T-helper 1 cell treated with Interleukin-12 subunit alpha and Interleukin-12 subunit beta and Interleukin-4 antibody, amounts not matched to agents 30 ng/mL and 1 ng/mL, for 36 hours (primary cell): Measurements from ENCODE around the gene LRRC1. TPM values are rescaled to one million over a fixed set of nuclear protein-coding genes. Genes with fewer than 3 reads are reported as not detected.

Experiments used
- intact Hi-C: fragments of 100-400 bp; cut with micrococcal nuclease; formaldehyde crosslinking; loops from one replicate; pipeline ENCODE4 v1.15.1; 2024
- total RNA-seq: library from RNA; stranded (reverse); gene quantifications from 2 replicates; pipeline ENCODE4 v1.2.3, GENCODE V29; 2022

Gene LRRC1
- total RNA-seq, 1 donor from 2014 or later = 4.4 TPM

GRCh38 chr6:53877151-53877550 lies 82.3 kb downstream of the LRRC1 start:
- intact Hi-C loops = no loop called here

- intact Hi-C loops = no loop called here
These were observed 84.0 kb downstream of the LRRC1 start for GRCh38 chr6:53878808-53879207.

GRCh38 chr6:53879608-53880007 lies 84.8 kb downstream of the LRRC1 start:
- intact Hi-C loops = no loop called here

- intact Hi-C loops = no loop called here
These were observed 92.5 kb downstream of the LRRC1 start for GRCh38 chr6:53887316-53887715.

GRCh38 chr6:53888931-53889330 lies 94.1 kb downstream of the LRRC1 start:
- intact Hi-C loops = no loop called here

GRCh38 chr6:53889365-53889764 lies 94.6 kb downstream of the LRRC1 start:
- intact Hi-C loops = no loop called here

- intact Hi-C loops = no loop called here
These were observed 97.9 kb downstream of the LRRC1 start for GRCh38 chr6:53892707-53893106.

GRCh38 chr6:53894091-53894490 lies 99.3 kb downstream of the LRRC1 start:
- intact Hi-C loops = no loop called here

GRCh38 chr6:53896196-53896595 lies 101.4 kb downstream of the LRRC1 start:
- intact Hi-C loops = no loop called here

- intact Hi-C loops = no loop called here
These were observed 103.4 kb downstream of the LRRC1 start for GRCh38 chr6:53898026-53898795.

- intact Hi-C loops = no loop called here
These were observed 104.7 kb downstream of the LRRC1 start for GRCh38 chr6:53899512-53899911.

GRCh38 chr6:53903357-53903756 lies 108.6 kb downstream of the LRRC1 start:
- intact Hi-C loops = no loop called here

- intact Hi-C loops = no loop called here
These were observed 111.3 kb downstream of the LRRC1 start for GRCh38 chr6:53906103-53906502.

- intact Hi-C loops = no loop called here
These were observed 112.0 kb downstream of the LRRC1 start for GRCh38 chr6:53906842-53907241.

GRCh38 chr6:53910834-53911233 lies 116.0 kb downstream of the LRRC1 start:
- intact Hi-C loops = no loop called here

- intact Hi-C loops = no loop called here
These were observed 117.9 kb downstream of the LRRC1 start for GRCh38 chr6:53912661-53913060.

GRCh38 chr6:53913286-53913685 lies 118.5 kb downstream of the LRRC1 start:
- intact Hi-C loops = no loop called here

- intact Hi-C loops = no loop called here
These were observed 120.4 kb downstream of the LRRC1 start for GRCh38 chr6:53915026-53915691.

GRCh38 chr6:53916804-53917463 lies 122.1 kb downstream of the LRRC1 start:
- intact Hi-C loops = no loop called here

GRCh38 chr6:53917464-53917842 lies 122.6 kb downstream of the LRRC1 start:
- intact Hi-C loops = no loop called here

GRCh38 chr6:53918854-53919510 lies 124.2 kb downstream of the LRRC1 start:
- intact Hi-C loops = no loop called here

- intact Hi-C loops = no loop called here
These were observed 125.1 kb downstream of the LRRC1 start for GRCh38 chr6:53919881-53920360.
